Natural killer cell treated with Interleukin-12 subunit alpha and Interleukin-12 subunit beta and Interleukin-15 and Interleukin-18, amount 100 ng/mL, for 72 hours (primary cell): ENCODE data around the gene METTL13. TPM values are rescaled to one million over a fixed set of nuclear protein-coding genes. Genes with fewer than 3 reads are reported as not detected.

Experiments used
- ATAC-seq, 2 donors: fragments of 150-1000 bp; cut with Tn5 transposase in 1 of 2; sonication (Bioruptor Pico), chemical (Tn5 transposase) in 1 of 2; 2 replicates each; pipeline ENCODE4 v1.10.0; 2021
- DNase-seq: peaks from one replicate; pipeline ENCODE4 v3.0.0; 2022; ENCODE audit warnings: low spot score
- H3K27ac Mint-ChIP-seq, 2 donors: 1 replicate in 1 of 2; 2 replicates in 1 of 2; pipeline ENCODE4 v1.8.0; 2022; ENCODE audit warnings: mixed read lengths in 2 of 2, mild to moderate bottlenecking in 1 of 2, moderate library complexity in 1 of 2
- H3K27me3 Mint-ChIP-seq, 2 donors: 1 replicate in 1 of 2; 2 replicates in 1 of 2; pipeline ENCODE4 v1.8.0; 2022; ENCODE audit warnings: mixed read lengths in 2 of 2
- H3K36me3 Mint-ChIP-seq: one replicate; pipeline ENCODE4 v1.8.0; 2022; ENCODE audit warnings: mixed read lengths
- H3K4me1 Mint-ChIP-seq, 2 donors: 1 replicate in 1 of 2; 2 replicates in 1 of 2; pipeline ENCODE4 v1.8.0; 2022; ENCODE audit warnings: low read depth in 2 of 2, mixed read lengths in 2 of 2, mild to moderate bottlenecking in 1 of 2
- H3K4me3 Mint-ChIP-seq: one replicate; pipeline ENCODE4 v1.8.0; 2022; ENCODE audit warnings: mixed read lengths
- H3K9me3 Mint-ChIP-seq: 2 replicates; pipeline ENCODE4 v1.8.0; 2022; ENCODE audit warnings: mixed read lengths
- total RNA-seq, 2 donors: library from RNA; stranded (reverse); gene quantifications; one replicate each; pipeline ENCODE4 v1.2.3, GENCODE V29; 2022

METTL13 gene
- total RNA-seq, 2 donors from 2014 or later, result 40.5 to 69.8 TPM

GRCh38 chr1:171800342-171800741, 18.9 kb downstream of the METTL13 start:
- no peak for DNase-seq
- H3K4me3 Mint-ChIP-seq, result no peak overlapping the region
- peaks cover 12 to 13% of the 10 kb centered on the region in 2 donors for H3K4me1 Mint-ChIP-seq
- ATAC-seq, result no peak
- no peaks in the 10 kb centered on the region for H3K27me3 Mint-ChIP-seq
- H3K36me3 Mint-ChIP-seq, result peaks cover 7% of the 10 kb centered on the region
- H3K27ac Mint-ChIP-seq, result peak overlapping the region in 1 of 2 donors; percentile 14
- no peaks in the 10 kb centered on the region for H3K9me3 Mint-ChIP-seq

DNA sequence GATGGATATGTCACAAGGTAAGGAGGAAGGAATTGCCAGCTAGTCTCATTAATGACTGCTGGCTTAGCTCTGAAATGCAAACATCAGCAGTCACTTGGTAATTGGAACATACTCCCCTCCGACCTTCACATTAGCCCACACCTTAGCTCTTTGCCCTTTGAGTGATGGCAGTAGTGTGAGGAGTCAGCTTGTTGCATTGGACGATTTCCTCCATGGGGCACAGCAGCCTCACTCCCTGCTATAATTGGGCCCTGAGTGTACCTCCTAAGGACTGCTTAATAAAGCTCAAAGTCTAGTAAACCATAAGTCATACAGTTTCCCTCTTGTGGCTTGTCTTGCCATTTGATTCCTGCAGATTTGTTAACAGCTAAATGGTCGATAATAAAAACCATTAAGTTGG, 19.4 kb downstream of the METTL13 start:
- Mint-ChIP-seq H3K9me3 (no peaks in the 10 kb centered on the region), H3K36me3 (peaks cover 5% of the 10 kb centered on the region), H3K4me3 (no peak overlapping the region), H3K27ac (no peak overlapping the region), H3K4me1 (peaks cover 16 to 18% of the 10 kb centered on the region in 2 donors), H3K27me3 (no peaks in the 10 kb centered on the region)
- ATAC-seq (no peak), DNase-seq (no peak)

GRCh38 chr1:171801487-171801891, 20.0 kb downstream of the METTL13 start:
- DNase-seq (no peak), ATAC-seq (no peak)
- peaks cover under 1% of the 10 kb centered on the region for H3K9me3 Mint-ChIP-seq
- no peaks in the 10 kb centered on the region for H3K36me3 Mint-ChIP-seq
- no peak overlapping the region for H3K4me3 Mint-ChIP-seq
- H3K4me1 Mint-ChIP-seq, result peaks cover 18 to 20% of the 10 kb centered on the region in 2 donors
- no peaks in the 10 kb centered on the region for H3K27me3 Mint-ChIP-seq
- no peak overlapping the region for H3K27ac Mint-ChIP-seq

- Mint-ChIP-seq H3K4me3 (no peak overlapping the region), H3K4me1 (peaks cover 22 to 25% of the 10 kb centered on the region in 2 donors), H3K27me3 (no peaks in the 10 kb centered on the region), H3K27ac (no peak overlapping the region), H3K9me3 (peaks cover 3% of the 10 kb centered on the region), H3K36me3 (no peaks in the 10 kb centered on the region)
- DNase-seq, result no peak
- ATAC-seq, result no peak
Observed at GRCh38 chr1:171802207-171802606, 20.7 kb downstream of the METTL13 start.

DNA sequence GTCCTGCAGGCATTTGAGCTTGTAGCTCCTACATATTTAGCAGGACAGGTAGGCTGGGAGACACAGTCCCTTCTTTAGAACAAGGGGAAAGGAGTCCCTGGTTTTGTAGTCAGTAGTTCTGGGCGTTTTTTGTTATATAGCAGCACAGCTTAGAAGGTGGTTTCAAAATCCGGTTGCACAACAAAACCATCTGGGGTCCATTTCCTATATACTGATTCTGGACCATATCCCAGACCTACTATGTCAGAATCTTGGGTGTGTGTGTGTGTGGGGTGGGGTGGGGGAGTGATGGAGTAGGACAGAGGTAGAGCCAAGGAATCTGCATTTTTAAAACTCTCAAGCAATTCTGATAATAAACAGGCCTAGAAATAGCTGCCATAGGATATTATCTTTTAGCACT, 21.6 kb downstream of the METTL13 start:
- DNase-seq (no peak), ATAC-seq (no peak)
- Mint-ChIP-seq H3K4me3 (no peak overlapping the region), H3K4me1 (peaks cover 22 to 25% of the 10 kb centered on the region in 2 donors), H3K36me3 (no peaks in the 10 kb centered on the region), H3K9me3 (peaks cover 3% of the 10 kb centered on the region), H3K27ac (no peak overlapping the region), H3K27me3 (no peaks in the 10 kb centered on the region)

DNA sequence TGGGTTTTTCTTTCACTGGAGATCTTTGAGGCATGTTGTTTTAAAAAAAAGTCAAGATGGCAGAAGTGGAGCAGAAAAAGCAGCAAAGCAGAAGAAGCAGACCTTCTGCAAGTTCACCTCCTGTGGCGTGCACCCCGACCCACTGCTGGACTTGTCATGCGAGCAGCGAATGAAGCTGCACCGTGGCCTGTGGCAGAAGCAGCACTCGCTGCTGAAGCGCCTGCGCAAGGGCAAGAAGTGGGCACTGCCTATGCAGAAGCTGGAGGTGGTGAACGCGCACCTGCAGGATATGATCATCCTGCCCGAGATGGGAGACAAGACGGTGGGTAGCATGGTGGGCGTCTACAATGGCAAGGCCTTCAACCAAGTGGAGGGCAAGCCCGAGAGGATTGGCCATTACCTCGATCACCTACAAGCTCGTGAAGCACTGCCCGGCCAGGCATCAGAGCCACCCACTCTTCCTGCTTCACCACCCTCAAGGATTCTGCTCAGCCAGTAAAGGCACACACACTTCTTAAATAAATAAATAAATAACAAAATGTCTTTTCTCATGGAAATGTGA, 22.1 kb downstream of the METTL13 start:
- Mint-ChIP-seq H3K27me3 (no peaks in the 10 kb centered on the region), H3K4me3 (no peak overlapping the region)

GRCh38 chr1:171805395-171806115, 24.1 kb downstream of the METTL13 start:
- Mint-ChIP-seq H3K4me1 (peaks cover 21 to 22% of the 10 kb centered on the region in 2 donors), H3K9me3 (peaks cover 3% of the 10 kb centered on the region), H3K27me3 (no peaks in the 10 kb centered on the region), H3K27ac (peak overlapping the region; percentile 15 to 73), H3K4me3 (peak overlapping the region; percentile 70), H3K36me3 (no peaks in the 10 kb centered on the region)
- ATAC-seq (peak; percentile 84), DNase-seq (peak; percentile 61)

More for the DNA sequence above, 22.1 kb downstream of the METTL13 start:
- no peak for ATAC-seq
- H3K27ac Mint-ChIP-seq, result no peak overlapping the region
- H3K9me3 Mint-ChIP-seq, result peaks cover 3% of the 10 kb centered on the region
- H3K36me3 Mint-ChIP-seq, result no peaks in the 10 kb centered on the region
- H3K4me1 Mint-ChIP-seq, result peaks cover 22 to 25% of the 10 kb centered on the region in 2 donors
- no peak for DNase-seq

DNA sequence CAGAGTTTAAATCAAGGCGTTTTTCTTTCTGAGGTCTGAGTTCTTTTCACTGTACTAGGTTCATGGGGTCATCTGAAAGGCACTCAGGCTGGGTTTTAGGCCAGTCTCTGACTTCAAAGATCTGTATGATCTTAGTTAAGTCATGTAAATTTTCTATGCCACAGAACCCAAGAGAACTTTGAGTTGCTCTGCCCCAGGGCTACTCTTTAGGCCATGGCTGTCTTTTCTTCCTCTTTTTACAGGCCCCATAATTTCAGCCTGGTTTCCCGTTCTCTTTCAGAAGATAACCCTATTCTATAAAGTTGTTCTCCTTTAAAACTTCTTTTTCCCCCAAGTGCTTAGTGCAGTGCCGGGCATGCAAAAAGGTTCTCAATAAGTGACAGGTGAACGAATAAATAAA, 26.1 kb downstream of the METTL13 start:
- Mint-ChIP-seq H3K9me3 (peaks cover 3% of the 10 kb centered on the region), H3K36me3 (no peaks in the 10 kb centered on the region), H3K4me1 (peaks cover 17 to 19% of the 10 kb centered on the region in 2 donors), H3K4me3 (no peak overlapping the region), H3K27me3 (peaks cover 0 to 2% of the 10 kb centered on the region in 2 donors), H3K27ac (peak overlapping the region in 1 of 2 donors; percentile 31)
- ATAC-seq (no peak), DNase-seq (no peak)

- ATAC-seq (no peak), DNase-seq (no peak)
- Mint-ChIP-seq H3K4me3 (no peak overlapping the region), H3K27ac (no peak overlapping the region), H3K4me1 (peaks cover 16 to 17% of the 10 kb centered on the region in 2 donors), H3K9me3 (peaks cover 3% of the 10 kb centered on the region), H3K36me3 (no peaks in the 10 kb centered on the region), H3K27me3 (peaks cover 0 to 2% of the 10 kb centered on the region in 2 donors)
Observed at GRCh38 chr1:171809834-171810233, 28.4 kb downstream of the METTL13 start.

GRCh38 chr1:171811672-171812071, 30.2 kb downstream of the METTL13 start:
- ATAC-seq (no peak), DNase-seq (no peak)
- H3K36me3 Mint-ChIP-seq, result no peaks in the 10 kb centered on the region
- no peak overlapping the region for H3K27ac Mint-ChIP-seq
- peaks cover 1% of the 10 kb centered on the region for H3K9me3 Mint-ChIP-seq
- peaks cover 0 to 2% of the 10 kb centered on the region in 2 donors for H3K27me3 Mint-ChIP-seq
- no peak overlapping the region for H3K4me3 Mint-ChIP-seq
- peaks cover 3% of the 10 kb centered on the region in 2 donors for H3K4me1 Mint-ChIP-seq

DNA sequence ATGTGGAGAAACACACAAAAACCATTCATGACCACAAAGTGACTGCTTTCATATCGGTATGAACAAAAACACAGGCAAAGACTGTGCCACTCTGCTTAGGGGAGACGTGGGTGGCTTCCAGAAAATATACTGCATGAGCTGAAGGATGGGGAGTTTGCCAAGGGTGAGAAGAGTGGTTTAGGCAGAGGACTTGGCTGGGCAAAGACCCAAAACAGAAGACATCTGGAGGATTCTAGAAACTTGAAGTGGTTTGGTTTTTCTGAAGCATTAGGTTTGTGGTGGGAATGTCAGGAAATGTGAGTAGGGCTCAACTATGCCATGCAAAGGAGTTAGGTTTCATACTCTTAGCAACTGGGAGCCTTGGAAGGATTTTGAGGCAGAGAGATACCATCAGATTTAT, 33.2 kb downstream of the METTL13 start:
- H3K4me1 Mint-ChIP-seq, result peaks cover 4 to 7% of the 10 kb centered on the region in 2 donors
- ATAC-seq, result no peak
- no peaks in the 10 kb centered on the region for H3K9me3 Mint-ChIP-seq
- peaks cover 0 to 2% of the 10 kb centered on the region in 2 donors for H3K27me3 Mint-ChIP-seq
- no peaks in the 10 kb centered on the region for H3K36me3 Mint-ChIP-seq
- no peak for DNase-seq
- H3K27ac Mint-ChIP-seq, result no peak overlapping the region
- no peak overlapping the region for H3K4me3 Mint-ChIP-seq

DNA sequence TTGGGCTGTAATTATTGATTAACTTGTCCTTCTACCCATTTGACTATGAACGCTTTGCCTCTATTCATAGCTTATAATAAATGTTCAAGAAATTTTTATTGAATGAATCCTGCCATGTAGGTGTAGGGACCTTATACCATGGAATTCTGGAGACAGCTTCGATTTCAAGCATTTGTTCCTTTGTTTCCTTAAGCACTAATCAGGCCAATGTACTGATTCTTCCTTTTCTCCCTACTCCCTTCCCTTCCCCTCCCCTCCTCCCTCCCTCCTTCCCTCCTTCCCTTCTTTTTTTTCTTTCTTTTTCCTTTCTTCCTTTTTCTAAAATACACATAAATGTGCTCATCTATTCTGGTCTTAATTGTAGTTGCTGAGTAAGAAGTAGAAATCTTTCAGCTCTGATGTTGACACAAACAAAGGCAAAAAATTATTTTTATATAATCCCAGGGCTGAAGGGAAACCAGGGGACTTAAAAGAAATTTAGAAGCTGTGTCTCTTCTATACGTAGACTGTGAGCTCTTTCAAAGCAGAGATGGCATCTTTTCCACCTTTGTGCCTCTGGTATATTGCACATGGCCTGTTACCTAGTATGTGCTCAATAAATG, 34.9 kb downstream of the METTL13 start:
- H3K9me3 Mint-ChIP-seq, result no peaks in the 10 kb centered on the region
- no peaks in the 10 kb centered on the region for H3K36me3 Mint-ChIP-seq
- DNase-seq (no peak), ATAC-seq (no peak)
- H3K4me1 Mint-ChIP-seq, result peaks cover 4 to 7% of the 10 kb centered on the region in 2 donors
- H3K4me3 Mint-ChIP-seq, result no peak overlapping the region
- no peaks in the 10 kb centered on the region for H3K27me3 Mint-ChIP-seq
- H3K27ac Mint-ChIP-seq, result no peak overlapping the region

GRCh38 chr1:171817511-171818265, 36.2 kb downstream of the METTL13 start:
- peak; percentile 64 to 85 for ATAC-seq
- Mint-ChIP-seq H3K4me3 (no peak overlapping the region), H3K27ac (peak overlapping the region in 1 of 2 donors; percentile 7), H3K9me3 (no peaks in the 10 kb centered on the region), H3K27me3 (no peaks in the 10 kb centered on the region), H3K4me1 (peaks cover 4 to 7% of the 10 kb centered on the region in 2 donors), H3K36me3 (no peaks in the 10 kb centered on the region)
- no peak for DNase-seq
